GDM1 (cell line): Measurements from ENCODE around the gene RAD9B.
"Not testable (repeated sequence)": the region's sequence is repeated elsewhere in the genome, so short reads cannot be mapped to it uniquely, and the experiment has no call there.

Experiments
- DNase-seq: peaks from one replicate; lab custom pipeline; 2025; lab: John Stamatoyannopoulos, UW

Gene RAD9B

GRCh38 chr12:110501752-110502738 lies at the start of gene RAD9B, which contains the start of gene VPS29:
RAD9B (plus strand) TSS chr12:110502331; CDS start chr12:110502338, 7 bp downstream.
VPS29 (minus strand) TSS chr12:110502111; CDS start chr12:110502051, 60 bp downstream.
- peak; percentile 97 for DNase-seq

DNA sequence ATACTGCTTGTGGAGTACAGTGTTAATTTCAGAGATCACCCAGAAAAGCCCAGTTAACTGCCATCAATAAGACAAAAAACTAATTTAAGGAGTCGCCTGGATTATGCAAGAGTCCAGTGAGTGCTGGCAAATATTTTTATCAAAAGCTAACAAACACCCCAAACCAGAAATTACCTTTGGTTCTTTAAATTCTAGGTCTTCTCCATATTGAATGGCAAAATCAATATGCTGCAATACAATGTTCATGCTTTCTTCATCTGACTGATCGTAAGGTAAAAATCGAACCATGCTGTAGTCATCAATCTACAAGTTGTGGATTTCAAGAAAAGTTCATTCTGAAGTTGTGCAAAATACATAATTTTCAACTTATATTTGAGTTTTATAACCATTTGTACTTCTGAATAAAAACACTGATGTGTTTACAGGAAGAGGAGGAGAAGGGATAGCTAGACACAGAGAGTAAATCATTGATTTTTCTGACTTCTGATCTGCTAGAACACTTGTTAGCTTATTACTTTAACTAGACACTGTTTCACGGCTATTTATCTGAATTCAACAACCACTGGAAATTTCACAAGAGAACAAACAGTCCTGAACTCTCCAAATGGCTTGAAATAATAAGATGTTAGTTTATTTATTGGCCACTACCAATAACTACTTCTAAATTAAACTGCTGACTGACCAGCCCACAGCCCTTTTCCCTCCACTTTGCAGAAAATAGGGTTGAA lies 48.4 kb upstream of the RAD9B start:
- DNase-seq: no peak

DNA sequence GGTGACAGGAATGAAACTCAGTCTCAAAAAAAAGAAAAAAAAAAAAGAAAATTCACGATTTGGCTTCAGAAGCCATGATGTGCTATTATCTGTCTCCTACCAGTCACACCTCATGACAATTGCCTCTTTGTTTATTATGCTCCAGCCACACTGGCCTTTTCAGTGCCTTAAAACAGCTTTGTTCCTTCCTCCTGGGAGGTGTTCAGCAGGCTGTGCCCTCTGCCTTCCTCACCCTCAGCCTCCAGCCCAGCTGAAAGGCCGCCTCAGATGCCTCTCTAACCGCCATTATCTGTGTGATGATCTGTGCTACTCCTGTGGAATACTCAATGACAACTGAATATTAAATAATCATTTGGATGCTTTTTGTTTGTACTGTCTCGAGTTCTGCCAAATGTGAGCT lies 43.4 kb upstream of the RAD9B start:
- no peak for DNase-seq

DNA sequence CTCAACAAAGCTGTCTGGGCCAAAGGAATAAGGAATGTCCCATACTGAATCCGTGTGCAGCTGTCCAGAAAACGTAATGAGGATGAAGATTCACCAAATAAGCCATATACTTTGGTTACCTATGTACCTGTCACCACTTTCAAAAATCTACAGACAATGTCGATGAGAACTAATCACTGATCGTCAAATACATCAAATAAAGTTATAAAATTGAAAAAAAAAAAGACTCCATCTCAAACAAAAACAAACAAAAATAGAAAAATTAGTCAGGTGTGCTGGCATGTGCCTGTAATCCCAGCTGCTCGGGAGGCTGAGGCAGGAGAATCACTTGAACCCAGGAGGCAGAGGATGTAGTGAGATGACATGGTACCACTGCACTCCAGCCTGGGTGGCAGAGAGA lies 40.9 kb upstream of the RAD9B start:
- DNase-seq: not testable (repeated sequence)

GRCh38 chr12:110465024-110465423 lies 37.1 kb upstream of the RAD9B start:
- no peak for DNase-seq

DNA sequence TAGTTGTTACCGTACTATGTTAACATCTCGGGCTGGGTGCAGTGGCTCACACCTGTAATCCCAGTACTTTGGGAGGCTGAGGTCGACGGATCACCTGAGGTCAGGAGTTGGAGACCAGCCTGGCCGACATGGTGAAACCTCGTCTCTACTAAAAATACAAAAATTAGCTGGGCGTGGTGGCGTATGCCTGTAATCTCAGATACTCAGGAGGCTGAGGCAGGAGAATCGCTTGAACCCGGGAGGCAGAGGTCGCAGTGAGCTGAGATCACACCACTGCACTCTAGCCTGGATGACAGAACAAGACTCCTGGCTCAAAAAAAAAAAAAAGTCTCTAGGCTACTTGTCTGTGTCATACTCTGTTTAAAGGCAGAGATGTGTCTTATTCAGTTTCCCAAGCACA lies 36.4 kb upstream of the RAD9B start:
- not testable (repeated sequence) for DNase-seq

DNA sequence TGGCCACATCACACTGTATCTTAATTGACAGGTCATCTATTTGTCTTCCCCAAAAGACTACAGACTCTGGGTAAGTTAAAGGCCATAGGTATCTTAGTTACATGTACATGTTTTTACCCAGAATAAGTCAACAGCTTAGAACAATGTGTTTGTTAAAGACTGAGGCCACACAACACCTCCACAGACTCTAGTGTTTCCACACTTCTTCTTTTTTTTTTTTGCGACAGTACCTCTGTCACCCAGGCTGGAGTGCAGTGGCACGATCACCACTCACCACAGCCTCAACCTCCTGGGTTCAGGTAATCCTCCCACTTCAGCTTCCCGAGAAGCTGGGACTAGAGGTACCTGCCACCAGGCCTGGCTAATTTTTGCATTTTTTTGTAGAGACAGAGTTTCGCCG lies 35.3 kb upstream of the RAD9B start:
- no peak for DNase-seq

GRCh38 chr12:110467847-110468213 lies 34.3 kb upstream of the RAD9B start:
- no peak for DNase-seq

GRCh38 chr12:110468214-110469048 lies 33.7 kb upstream of the RAD9B start, which contains the start of the genes FAM216A and GPN3:
FAM216A (plus strand) TSS chr12:110468845; CDS start chr12:110468876, 31 bp downstream.
GPN3 (minus strand) TSS chr12:110468257; CDS start chr12:110468203, 54 bp downstream.
- peak; percentile 96 for DNase-seq

GRCh38 chr12:110475426-110475825 lies 26.7 kb upstream of the RAD9B start:
- no peak for DNase-seq

DNA sequence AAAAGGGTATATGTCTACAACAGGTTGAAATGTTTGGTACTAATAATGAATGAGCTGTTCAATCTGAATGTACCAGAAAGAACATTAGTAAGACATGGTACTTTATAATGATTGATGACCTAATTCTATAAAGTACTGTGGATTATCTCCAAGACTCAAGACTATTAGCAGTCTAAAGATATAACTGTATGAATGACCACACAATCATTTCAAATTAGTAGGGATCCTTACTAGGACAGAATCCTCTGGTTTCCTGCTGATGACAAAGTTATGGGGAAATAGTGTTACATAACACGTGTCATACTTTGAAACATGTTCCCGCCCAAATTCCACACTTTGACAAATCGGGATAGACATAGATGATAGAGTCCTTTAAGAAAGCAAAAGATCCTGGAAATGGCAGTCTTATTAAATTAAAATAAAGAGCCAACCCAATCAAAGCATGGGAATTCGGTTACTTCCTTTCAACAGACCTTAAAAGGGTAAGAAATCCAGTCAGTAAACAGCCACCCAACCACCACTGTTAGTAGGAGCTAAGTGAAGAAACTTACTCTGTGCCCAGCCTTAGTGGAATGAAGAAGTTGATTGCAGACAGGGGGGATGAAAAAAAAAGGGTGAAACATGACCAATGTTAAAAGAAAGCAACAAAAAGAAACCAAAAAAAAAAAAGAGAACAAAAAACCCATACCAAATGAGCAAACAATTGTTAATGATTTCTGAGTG lies 3.0 kb upstream of the RAD9B start:
- DNase-seq: no peak

DNA sequence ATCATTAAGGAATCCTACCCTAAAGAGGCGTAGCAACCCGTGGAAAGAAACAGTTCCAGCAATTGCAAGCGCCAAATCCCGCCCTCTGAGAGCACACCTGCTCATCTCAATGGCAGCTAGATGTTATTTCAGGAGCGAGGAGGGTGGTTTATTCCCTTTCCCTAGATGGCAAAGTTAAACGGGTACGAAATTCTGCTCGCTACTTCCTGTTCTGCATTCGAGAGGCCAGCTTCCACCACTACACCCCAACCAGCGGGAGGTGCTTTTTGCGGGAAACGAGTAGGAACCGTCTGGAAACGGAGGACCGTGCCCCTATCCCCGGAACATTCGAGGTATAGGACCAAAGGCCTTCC lies 756 bp upstream of the RAD9B start:
- peak; percentile 51 for DNase-seq

DNA sequence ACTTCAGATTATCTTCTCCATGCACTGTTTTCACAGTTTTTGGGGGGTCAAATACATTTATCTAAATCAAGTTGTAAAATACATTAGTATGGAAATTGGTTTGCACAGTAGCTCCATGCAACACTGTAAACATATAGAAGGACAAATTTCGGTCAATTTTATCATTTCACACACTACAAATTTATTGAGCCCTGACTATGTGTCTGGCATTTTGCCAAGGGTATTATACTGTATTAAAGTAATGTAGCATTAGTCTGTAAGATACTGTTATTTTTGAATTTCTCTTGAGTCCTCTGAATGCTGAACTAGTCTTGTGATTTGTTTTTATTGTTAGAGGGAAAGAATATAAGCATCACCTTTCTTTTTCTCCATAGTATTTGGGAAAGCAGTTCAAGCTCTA lies 1.3 kb downstream of the RAD9B start:
- DNase-seq: no peak

GRCh38 chr12:110505332-110505731 lies 3.2 kb downstream of the RAD9B start:
- DNase-seq: no peak

DNA sequence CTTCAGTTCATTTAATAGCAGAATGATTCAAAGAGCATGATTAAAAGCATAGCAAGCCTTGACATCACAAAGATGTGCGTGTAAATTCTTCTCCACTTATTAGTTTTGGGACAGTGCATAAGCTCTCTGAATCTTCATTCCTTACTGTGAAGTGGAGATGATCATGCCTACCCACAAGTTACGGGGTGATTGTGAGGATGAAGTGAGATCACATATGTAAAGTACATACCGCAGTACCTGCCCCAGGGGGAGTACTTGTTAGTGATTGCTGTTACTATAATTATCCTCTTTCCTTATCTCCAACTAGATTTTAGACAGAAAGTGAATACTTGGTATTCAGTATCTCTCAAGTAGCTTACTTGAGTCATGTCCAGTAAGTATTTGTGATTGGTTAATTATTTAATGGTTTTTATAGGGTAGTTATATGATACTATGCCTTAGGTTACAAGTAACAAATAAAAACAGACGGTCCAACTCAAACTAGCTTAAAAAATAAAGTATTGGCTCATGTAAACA lies 6.0 kb downstream of the RAD9B start:
- DNase-seq: no peak

DNA sequence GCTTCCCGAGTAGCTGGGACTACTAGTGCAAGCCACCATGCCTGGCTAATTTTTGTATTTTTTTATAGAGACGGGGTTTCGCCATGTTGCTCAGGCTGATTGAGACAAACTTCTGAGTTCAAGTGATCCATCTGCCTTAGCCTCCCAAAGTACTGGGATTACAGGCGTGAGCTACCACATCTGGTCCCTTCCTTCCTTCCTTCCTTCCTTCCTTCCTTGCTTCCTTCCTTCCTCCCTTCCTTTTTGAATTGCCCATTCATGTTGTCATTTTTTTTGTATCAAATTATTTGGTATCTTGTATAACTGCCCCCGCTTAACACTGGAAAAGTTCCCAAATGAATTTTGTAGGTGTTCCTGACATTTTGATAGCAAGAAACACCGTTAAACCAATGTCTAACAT lies 11.7 kb downstream of the RAD9B start:
- DNase-seq: no peak

DNA sequence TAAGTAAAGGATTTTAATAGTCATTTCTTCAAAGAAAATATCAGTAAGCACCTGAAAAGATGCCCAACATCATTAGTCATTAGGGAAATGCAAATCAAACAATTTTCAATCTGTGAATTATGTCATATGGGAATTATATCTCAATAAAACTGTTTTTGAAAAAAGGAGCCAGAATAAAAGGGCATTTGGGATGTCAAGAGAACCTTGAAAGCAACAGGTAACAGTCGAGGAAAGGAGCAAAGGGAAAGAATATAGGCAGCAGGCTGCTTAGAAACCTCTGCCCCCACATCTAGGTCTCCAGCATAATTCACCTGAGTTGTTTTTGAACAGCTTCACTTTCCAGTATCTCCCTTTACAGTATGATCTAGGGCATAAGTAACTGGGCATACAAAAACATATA lies 12.2 kb downstream of the RAD9B start:
- no peak for DNase-seq

GRCh38 chr12:110516995-110517394 lies 14.9 kb downstream of the RAD9B start:
- DNase-seq: no peak

- DNase-seq: not testable (repeated sequence)
These were observed 15.9 kb downstream of the RAD9B start for GRCh38 chr12:110518014-110518413.

DNA sequence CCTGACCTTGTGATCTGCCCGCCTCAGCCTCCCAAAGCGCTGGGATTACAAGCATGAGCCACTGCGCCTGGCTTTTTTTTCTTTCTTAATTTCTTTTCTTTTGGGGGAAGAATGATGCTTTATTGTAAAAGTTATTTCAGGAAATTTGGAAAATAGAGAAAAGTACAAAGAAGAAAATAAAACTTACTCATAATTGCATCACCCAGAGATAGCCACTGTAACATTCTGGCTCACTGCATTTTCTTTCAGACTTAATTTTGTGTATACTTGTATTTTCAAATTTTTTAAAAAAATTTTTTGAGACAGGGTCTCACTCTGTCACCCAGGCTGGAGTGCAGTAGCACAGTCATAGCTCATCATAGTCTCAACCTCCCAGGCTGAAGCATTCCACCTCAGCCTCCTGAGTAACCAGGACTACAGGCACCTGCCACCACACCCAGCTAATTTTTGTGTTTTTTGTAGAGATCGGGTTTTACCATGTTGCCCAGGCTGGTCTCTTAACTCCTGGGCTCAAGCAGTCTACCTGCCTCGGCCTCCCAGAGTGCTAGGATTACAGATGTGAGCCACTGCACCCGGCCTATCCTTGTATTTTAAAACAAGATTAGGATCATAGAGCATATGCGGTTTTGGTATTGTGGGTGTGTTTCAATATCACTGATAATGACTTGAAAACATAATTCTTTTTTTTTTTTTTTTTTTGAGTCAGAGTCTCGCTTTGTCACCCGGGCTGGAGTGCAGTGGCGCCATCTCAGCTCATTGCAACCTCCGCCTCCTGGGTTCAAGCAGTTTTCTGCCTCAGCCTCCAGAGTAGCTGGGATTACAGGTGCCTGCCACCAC lies 19.0 kb downstream of the RAD9B start:
- DNase-seq: not testable (repeated sequence)
